HEK293T (cell line): ENCODE measurements around the gene RAET1G.

Experiments used
- BHLHE40 ChIP-seq: fragments of 450-650 bp; IDR thresholded peaks from 2 replicates; pipeline ENCODE4 v1.6.1; 2016; ENCODE audit warnings: mild to moderate bottlenecking, moderate library complexity, borderline replicate concordance
- CTBP1 ChIP-seq: fragments of 450-650 bp; IDR thresholded peaks from 2 replicates; pipeline ENCODE4 v1.6.1; 2016; ENCODE audit warnings: borderline replicate concordance
- L3MBTL2 ChIP-seq: fragments of 450-650 bp; conservative IDR thresholded peaks from 2 replicates; pipeline ENCODE4 v1.6.1; 2016; ENCODE audit warnings: mild to moderate bottlenecking
- LEF1 ChIP-seq: fragments of 450-650 bp; IDR thresholded peaks from 2 replicates; pipeline ENCODE4 v1.6.1; 2017; ENCODE audit warnings: mild to moderate bottlenecking, borderline replicate concordance
- NFRKB ChIP-seq: fragments of 450-650 bp; IDR thresholded peaks from 2 replicates; pipeline ENCODE4 v1.6.1; 2016; ENCODE audit warnings: mild to moderate bottlenecking, moderate library complexity
- SP1 ChIP-seq: fragments of 450-650 bp; IDR thresholded peaks from 2 replicates; pipeline ENCODE4 v1.6.1; 2017
- SUZ12 ChIP-seq: fragments of 450-650 bp; IDR thresholded peaks from 2 replicates; pipeline ENCODE4 v1.6.1; 2016; ENCODE audit warnings: mild to moderate bottlenecking
- TARDBP ChIP-seq: fragments of 450-650 bp; IDR thresholded peaks from 2 replicates; pipeline ENCODE4 v1.6.1; 2016

DNA sequence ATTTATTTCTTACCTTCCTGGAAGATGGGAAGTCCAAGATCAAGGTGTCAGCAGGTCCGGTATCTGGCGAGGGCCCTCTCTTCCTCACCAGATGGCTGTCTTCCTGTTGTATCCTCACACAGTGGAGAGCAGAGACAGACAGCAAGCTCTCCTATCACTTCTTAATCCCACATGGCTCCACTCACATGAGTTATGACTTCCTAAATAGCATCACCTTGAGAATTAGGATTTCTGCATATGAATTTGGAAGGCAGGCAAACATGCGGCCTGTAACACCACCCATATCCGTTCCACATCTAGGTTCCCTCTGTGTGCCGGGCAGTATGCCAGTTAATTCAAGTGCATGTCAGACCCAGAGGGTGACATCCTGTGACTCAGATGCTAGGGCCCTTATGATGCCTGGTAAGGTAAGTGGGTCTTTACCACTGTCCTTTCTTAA lies 27.1 kb downstream of the RAET1G start:
- TF ChIP-seq BHLHE40 (no peak), NFRKB (no peak), LEF1 (no peak), L3MBTL2 (no peak), CTBP1 (no peak), SUZ12 (no peak), SP1 (no peak), TARDBP (no peak)
